GM12872 (cell line): ENCODE data around the gene MYRF.

Experiments used
- CTCF ChIP-seq: IDR thresholded peaks from 3 replicates; pipeline ENCODE4 v1.5.1; 2011; ENCODE audit warnings: low read depth, mild to moderate bottlenecking, low read length, moderate library complexity; ENCODE audit not compliant: insufficient read depth

MYRF gene

GRCh38 chr11:61764606-61765260 is 12.3 kb downstream of the MYRF start:
- no peak for TF ChIP-seq CTCF

DNA sequence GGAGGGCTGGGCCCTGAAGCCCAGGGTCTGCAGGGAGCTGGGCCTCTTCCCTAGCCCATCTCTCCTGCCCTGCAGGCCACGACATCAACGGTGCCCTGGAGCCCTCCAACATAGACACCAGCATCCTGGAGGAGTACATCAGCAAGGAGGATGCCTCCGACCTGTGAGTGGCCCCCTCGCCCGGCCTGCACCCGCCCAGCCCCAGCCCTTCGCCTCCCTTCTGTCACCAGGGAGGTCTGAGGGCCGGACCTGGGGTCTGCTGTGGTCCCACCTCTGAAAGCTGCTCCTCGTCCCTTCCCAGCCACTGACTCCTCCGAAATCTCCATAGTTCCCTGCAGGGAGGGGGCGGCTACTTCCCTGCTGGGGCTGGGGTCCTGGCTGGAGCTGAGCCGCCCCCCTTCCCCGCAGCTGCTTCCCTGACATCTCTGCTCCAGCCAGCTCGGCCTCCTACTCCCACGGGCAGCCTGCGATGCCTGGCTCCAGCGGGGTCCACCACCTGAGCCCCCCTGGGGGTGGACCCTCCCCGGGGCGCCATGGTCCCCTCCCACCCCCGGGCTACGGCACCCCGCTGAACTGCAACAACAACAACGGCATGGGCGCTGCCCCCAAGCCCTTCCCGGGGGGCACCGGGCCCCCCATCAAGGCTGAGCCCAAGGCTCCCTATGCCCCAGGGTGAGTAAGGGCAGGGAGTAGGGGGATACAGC is 13.3 kb downstream of the MYRF start:
- no peak for TF ChIP-seq CTCF

- TF ChIP-seq CTCF: no peak
These were observed 14.0 kb downstream of the MYRF start for GRCh38 chr11:61766353-61766841.

GRCh38 chr11:61768376-61769076 is 16.1 kb downstream of the MYRF start:
- TF ChIP-seq CTCF: no peak

GRCh38 chr11:61769169-61769920 is 16.9 kb downstream of the MYRF start:
- peak; percentile 32; the same call in 1 of the 3 replicates for TF ChIP-seq CTCF

DNA sequence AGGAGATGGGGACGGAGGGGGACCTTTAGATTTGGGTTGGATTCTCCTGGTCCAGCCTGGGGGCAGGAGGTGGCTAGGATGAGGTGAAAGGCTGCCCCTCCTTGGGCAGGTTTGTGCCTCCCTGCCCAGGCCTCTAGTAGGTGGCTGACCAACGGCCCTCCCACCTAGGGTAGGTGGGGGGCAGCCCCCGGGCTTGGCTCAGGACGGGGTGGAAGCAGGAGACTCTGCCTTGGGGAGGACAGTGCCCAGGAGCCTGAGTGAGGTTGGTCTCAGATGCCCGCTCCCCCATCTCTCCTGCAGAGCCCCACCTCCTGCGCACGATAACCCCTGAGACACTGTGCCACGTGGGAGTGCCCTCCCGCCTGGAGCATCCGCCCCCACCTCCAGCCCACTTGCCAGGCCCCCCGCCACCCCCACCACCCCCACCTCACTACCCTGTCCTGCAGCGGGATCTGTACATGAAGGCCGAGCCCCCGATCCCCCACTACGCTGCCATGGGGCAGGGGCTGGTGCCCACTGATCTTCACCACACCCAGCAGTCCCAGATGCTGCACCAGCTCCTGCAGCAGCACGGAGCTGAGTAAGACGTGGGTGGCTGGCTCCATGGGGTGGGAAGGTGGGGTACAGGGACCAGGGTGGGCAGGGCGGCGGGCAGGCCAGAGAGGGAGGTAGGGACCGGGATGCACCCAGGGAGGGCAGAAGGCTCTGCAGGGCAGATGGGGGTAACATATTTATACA is 17.7 kb downstream of the MYRF start:
- no peak for TF ChIP-seq CTCF
